ENCODE measurements around the gene MACC1. TPM values are rescaled to one million over a fixed set of nuclear protein-coding genes. Genes with fewer than 3 reads are reported as not detected.
A peak's percentile ranks its signal among the peaks of the same experiment; 100 is the strongest.

The MACC1 gene
- total and polyA plus RNA-seq, 10 of the 15 experiments (the other 5 are each of a cell fraction or from before 2014, with no cell fraction given), result 6.0 to 61.1 (median 12.7) TPM

DNA sequence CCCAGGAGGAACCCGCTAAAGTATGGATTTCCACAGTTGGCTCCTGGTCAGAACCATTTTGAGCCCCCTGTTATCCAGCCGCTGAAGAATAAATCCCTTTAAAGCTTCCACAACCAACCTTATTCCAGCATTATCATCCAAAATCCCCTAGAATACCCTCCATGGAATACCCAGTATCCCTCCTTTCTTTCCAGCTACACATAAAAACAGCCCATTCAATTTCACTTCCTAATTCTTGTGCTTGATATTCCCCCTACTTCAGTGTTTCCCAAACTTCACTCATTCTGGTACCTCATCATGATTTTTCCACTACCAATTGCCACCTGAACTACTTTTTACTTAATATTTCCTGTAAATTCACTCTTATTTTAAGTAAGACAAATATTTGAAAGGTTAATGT lies 3.1 kb downstream of the MACC1 start (continued):
- TF ChIP-seq, protein P1, sequence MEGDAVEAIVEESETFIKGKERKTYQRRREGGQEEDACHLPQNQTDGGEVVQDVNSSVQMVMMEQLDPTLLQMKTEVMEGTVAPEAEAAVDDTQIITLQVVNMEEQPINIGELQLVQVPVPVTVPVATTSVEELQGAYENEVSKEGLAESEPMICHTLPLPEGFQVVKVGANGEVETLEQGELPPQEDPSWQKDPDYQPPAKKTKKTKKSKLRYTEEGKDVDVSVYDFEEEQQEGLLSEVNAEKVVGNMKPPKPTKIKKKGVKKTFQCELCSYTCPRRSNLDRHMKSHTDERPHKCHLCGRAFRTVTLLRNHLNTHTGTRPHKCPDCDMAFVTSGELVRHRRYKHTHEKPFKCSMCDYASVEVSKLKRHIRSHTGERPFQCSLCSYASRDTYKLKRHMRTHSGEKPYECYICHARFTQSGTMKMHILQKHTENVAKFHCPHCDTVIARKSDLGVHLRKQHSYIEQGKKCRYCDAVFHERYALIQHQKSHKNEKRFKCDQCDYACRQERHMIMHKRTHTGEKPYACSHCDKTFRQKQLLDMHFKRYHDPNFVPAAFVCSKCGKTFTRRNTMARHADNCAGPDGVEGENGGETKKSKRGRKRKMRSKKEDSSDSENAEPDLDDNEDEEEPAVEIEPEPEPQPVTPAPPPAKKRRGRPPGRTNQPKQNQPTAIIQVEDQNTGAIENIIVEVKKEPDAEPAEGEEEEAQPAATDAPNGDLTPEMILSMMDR (IDR thresholded peaks at IDR 0.05 in 2 of 3, conservative IDR thresholded peaks at IDR 0.05 in 1 of 3; ENCODE audit: control insufficient read depth in 2 of 3, extremely low read depth in 1 of 3, insufficient read depth in 1 of 3, low read depth in 3 of 3, low read length in 3 of 3), result no peak
- TF ChIP-seq NBN (IDR thresholded peaks at IDR 0.05), result 0 out of 2 replicates have a peak, but pooled peaks have one; percentile 7
- no peak for TF ChIP-seq JUNB (IDR thresholded peaks at IDR 0.05)
- TF ChIP-seq, protein P2, sequence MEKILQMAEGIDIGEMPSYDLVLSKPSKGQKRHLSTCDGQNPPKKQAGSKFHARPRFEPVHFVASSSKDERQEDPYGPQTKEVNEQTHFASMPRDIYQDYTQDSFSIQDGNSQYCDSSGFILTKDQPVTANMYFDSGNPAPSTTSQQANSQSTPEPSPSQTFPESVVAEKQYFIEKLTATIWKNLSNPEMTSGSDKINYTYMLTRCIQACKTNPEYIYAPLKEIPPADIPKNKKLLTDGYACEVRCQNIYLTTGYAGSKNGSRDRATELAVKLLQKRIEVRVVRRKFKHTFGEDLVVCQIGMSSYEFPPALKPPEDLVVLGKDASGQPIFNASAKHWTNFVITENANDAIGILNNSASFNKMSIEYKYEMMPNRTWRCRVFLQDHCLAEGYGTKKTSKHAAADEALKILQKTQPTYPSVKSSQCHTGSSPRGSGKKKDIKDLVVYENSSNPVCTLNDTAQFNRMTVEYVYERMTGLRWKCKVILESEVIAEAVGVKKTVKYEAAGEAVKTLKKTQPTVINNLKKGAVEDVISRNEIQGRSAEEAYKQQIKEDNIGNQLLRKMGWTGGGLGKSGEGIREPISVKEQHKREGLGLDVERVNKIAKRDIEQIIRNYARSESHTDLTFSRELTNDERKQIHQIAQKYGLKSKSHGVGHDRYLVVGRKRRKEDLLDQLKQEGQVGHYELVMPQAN (conservative IDR thresholded peaks at IDR 0.05), result no peak
- TF ChIP-seq SMC3 (IDR thresholded peaks at IDR 0.05; ENCODE audit: borderline replicate concordance, low read length), result no peak
- TF ChIP-seq RFX5 (IDR thresholded peaks at IDR 0.05; ENCODE audit: low read depth, low read length), result no peak
- TF ChIP-seq IKZF2 (IDR thresholded peaks at IDR 0.05), result peak; percentile 68 to 73
- TF ChIP-seq, protein P3, sequence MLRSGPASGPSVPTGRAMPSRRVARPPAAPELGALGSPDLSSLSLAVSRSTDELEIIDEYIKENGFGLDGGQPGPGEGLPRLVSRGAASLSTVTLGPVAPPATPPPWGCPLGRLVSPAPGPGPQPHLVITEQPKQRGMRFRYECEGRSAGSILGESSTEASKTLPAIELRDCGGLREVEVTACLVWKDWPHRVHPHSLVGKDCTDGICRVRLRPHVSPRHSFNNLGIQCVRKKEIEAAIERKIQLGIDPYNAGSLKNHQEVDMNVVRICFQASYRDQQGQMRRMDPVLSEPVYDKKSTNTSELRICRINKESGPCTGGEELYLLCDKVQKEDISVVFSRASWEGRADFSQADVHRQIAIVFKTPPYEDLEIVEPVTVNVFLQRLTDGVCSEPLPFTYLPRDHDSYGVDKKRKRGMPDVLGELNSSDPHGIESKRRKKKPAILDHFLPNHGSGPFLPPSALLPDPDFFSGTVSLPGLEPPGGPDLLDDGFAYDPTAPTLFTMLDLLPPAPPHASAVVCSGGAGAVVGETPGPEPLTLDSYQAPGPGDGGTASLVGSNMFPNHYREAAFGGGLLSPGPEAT (IDR thresholded peaks at IDR 0.05; ENCODE audit: low read depth), result peak; percentile 64; the same call in 1 of the 2 replicates
- TF ChIP-seq HDAC2 (IDR thresholded peaks at IDR 0.05), result no peak
- TF ChIP-seq RAD21 (IDR thresholded peaks at IDR 0.05; ENCODE audit: insufficient read depth, low read depth, low read length), result no peak
- no peak for TF ChIP-seq BMI1 (IDR thresholded peaks at IDR 0.05; ENCODE audit: borderline replicate concordance)
- TF ChIP-seq RUNX3 (IDR thresholded peaks at IDR 0.05; ENCODE audit: low read length), result no peak
- TF ChIP-seq SMAD1 (IDR thresholded peaks at IDR 0.05; ENCODE audit: low read depth, partially characterized antibody), result peak; percentile 20
- no peak for TF ChIP-seq SIX5 (IDR thresholded peaks at IDR 0.05; ENCODE audit: low read depth, low read length, severe bottlenecking)
- TF ChIP-seq RCOR1 (conservative IDR thresholded peaks at IDR 0.05; ENCODE audit: low read depth, low read length), result no peak
- no peak for TF ChIP-seq DPF2 (IDR thresholded peaks at IDR 0.05)
- TF ChIP-seq, protein P4, sequence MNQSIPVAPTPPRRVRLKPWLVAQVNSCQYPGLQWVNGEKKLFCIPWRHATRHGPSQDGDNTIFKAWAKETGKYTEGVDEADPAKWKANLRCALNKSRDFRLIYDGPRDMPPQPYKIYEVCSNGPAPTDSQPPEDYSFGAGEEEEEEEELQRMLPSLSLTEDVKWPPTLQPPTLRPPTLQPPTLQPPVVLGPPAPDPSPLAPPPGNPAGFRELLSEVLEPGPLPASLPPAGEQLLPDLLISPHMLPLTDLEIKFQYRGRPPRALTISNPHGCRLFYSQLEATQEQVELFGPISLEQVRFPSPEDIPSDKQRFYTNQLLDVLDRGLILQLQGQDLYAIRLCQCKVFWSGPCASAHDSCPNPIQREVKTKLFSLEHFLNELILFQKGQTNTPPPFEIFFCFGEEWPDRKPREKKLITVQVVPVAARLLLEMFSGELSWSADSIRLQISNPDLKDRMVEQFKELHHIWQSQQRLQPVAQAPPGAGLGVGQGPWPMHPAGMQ (IDR thresholded peaks at IDR 0.05; ENCODE audit: borderline replicate concordance), result no peak
- peak; percentile 30; the same call in 1 of the 2 replicates for TF ChIP-seq SPI1 (IDR thresholded peaks at IDR 0.05; ENCODE audit: borderline replicate concordance, insufficient read depth, low read depth, low read length)
- TF ChIP-seq PAX8 (IDR thresholded peaks at IDR 0.05), result no peak
- TF ChIP-seq KAT2A (conservative IDR thresholded peaks at IDR 0.05; ENCODE audit: control insufficient read depth, low read depth, low read length), result no peak
- TF ChIP-seq MTA2 (IDR thresholded peaks at IDR 0.05; ENCODE audit: low read depth), result no peak
- TF ChIP-seq, protein P5, sequence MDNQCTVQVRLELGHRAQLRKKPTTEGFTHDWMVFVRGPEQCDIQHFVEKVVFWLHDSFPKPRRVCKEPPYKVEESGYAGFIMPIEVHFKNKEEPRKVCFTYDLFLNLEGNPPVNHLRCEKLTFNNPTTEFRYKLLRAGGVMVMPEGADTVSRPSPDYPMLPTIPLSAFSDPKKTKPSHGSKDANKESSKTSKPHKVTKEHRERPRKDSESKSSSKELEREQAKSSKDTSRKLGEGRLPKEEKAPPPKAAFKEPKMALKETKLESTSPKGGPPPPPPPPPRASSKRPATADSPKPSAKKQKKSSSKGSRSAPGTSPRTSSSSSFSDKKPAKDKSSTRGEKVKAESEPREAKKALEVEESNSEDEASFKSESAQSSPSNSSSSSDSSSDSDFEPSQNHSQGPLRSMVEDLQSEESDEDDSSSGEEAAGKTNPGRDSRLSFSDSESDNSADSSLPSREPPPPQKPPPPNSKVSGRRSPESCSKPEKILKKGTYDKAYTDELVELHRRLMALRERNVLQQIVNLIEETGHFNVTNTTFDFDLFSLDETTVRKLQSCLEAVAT (IDR thresholded peaks at IDR 0.05), result peak; percentile 15; the same call in 1 of the 2 replicates

Measured in GM12878 (cell line).